ENCODE measurements around the gene ZBTB34. TPM values are rescaled to one million over a fixed set of nuclear protein-coding genes. Genes with fewer than 3 reads are reported as not detected.

ZBTB34 gene
- total RNA-seq, 2 experiments from 2014 or later = 4.6 to 4.7 TPM

GRCh38 chr9:126902210-126902609 is 41.8 kb downstream of the ZBTB34 start:
- peaks cover 3% of the 10 kb centered on the region for H3K36me3 Mint-ChIP-seq (ENCODE audit: low read depth)

GRCh38 chr9:126904586-126904985 is 44.1 kb downstream of the ZBTB34 start:
- peaks cover 8% of the 10 kb centered on the region for H3K9me3 Mint-ChIP-seq
- peaks cover 3% of the 10 kb centered on the region for H3K36me3 Mint-ChIP-seq (ENCODE audit: low read depth)
- H3K27ac Mint-ChIP-seq = no peak overlapping the region
- intact Hi-C loops (cut with micrococcal nuclease) = no loop called here
- DNase-seq (no peak), ATAC-seq (no peak)
- CTCF ChIA-PET = no interaction called here
- peaks cover 8% of the 10 kb centered on the region for H3K27me3 Mint-ChIP-seq
- POLR2A ChIA-PET = no interaction called here
- no peak overlapping the region for H3K4me3 Mint-ChIP-seq
- no peak for TF ChIP-seq CTCF (IDR thresholded peaks at IDR 0.05)
- no peaks in the 10 kb centered on the region for H3K4me1 Mint-ChIP-seq (ENCODE audit: low read depth)

More at GRCh38 chr9:126902210-126902609, 41.8 kb downstream of the ZBTB34 start:
- ChIA-PET POLR2A (no interaction called here), CTCF (interaction anchor here (1.0 to 1.2 kb wide), 2 partner anchors 120 to 470 kb away, joined by 3 read pairs; no protein-coding TSS in a partner anchor)
- TF ChIP-seq CTCF (IDR thresholded peaks at IDR 0.05) = no peak
- no peaks in the 10 kb centered on the region for H3K4me1 Mint-ChIP-seq (ENCODE audit: low read depth)
- H3K27ac Mint-ChIP-seq = no peak overlapping the region
- H3K27me3 Mint-ChIP-seq = peaks cover 6% of the 10 kb centered on the region
- H3K9me3 Mint-ChIP-seq = peaks cover 8% of the 10 kb centered on the region
- no peak for ATAC-seq
- DNase-seq = no peak
- intact Hi-C loops (cut with micrococcal nuclease) = no loop called here
- no peak overlapping the region for H3K4me3 Mint-ChIP-seq

- no peak for TF ChIP-seq CTCF (IDR thresholded peaks at IDR 0.05)
- no peak for DNase-seq
- Mint-ChIP-seq H3K27ac (no peak overlapping the region), H3K4me3 (no peak overlapping the region), H3K4me1 (ENCODE audit: low read depth) (no peaks in the 10 kb centered on the region), H3K27me3 (peaks cover 8% of the 10 kb centered on the region), H3K9me3 (peaks cover 6% of the 10 kb centered on the region), H3K36me3 (ENCODE audit: low read depth) (peaks cover under 1% of the 10 kb centered on the region)
- POLR2A ChIA-PET = no interaction called here
- CTCF ChIA-PET = no interaction called here
- intact Hi-C loops (cut with micrococcal nuclease) = no loop called here
- ATAC-seq = no peak
These were observed 45.7 kb downstream of the ZBTB34 start for GRCh38 chr9:126906091-126906490.

- no peak for DNase-seq
- no peak overlapping the region for H3K4me3 Mint-ChIP-seq
- POLR2A ChIA-PET = no interaction called here
- CTCF ChIA-PET = interaction anchor here (1.5 kb wide), 1 partner anchor 19 kb away, joined by 3 read pairs; no protein-coding TSS in a partner anchor
- no peaks in the 10 kb centered on the region for H3K9me3 Mint-ChIP-seq
- H3K4me1 Mint-ChIP-seq (ENCODE audit: low read depth) = no peaks in the 10 kb centered on the region
- intact Hi-C loops (cut with micrococcal nuclease) = no loop called here
- no peaks in the 10 kb centered on the region for H3K36me3 Mint-ChIP-seq (ENCODE audit: low read depth)
- TF ChIP-seq CTCF (IDR thresholded peaks at IDR 0.05) = no peak
- peaks cover 10% of the 10 kb centered on the region for H3K27me3 Mint-ChIP-seq
- no peak for ATAC-seq
- H3K27ac Mint-ChIP-seq = no peak overlapping the region
These were observed 46.6 kb downstream of the ZBTB34 start for GRCh38 chr9:126907058-126907457.

GRCh38 chr9:126914458-126915280 is 54.2 kb downstream of the ZBTB34 start, which contains the start of gene RALGPS1:
RALGPS1 (plus strand) TSS chr9:126914782; CDS start chr9:126962290, 47,508 bp downstream.
- POLR2A ChIA-PET = interaction anchor here (0.6 to 1.5 kb wide), 3 partner anchors 12 to 110 kb away, joined by 3 read pairs; partner anchors contain the start of gene ZBTB43
- intact Hi-C loops (cut with micrococcal nuclease) = no loop called here
- peak; percentile 92 for DNase-seq

More at GRCh38 chr9:126914458-126915280, 54.2 kb downstream of the ZBTB34 start, which contains the start of gene RALGPS1:
- Mint-ChIP-seq H3K36me3 (ENCODE audit: low read depth) (no peaks in the 10 kb centered on the region), H3K4me3 (peak within 1 kb of the TSS; percentile 64), H3K27ac (no peak within 1 kb of the TSS), H3K27me3 (peaks cover 3% of the 10 kb centered on the region), H3K4me1 (ENCODE audit: low read depth) (peaks cover 7% of the 10 kb centered on the region), H3K9me3 (no peaks in the 10 kb centered on the region)
- CTCF ChIA-PET = interaction anchor here (0.8 to 1.4 kb wide), 8 partner anchors 12 to 209 kb away, joined by 3 to 6 read pairs (median 3); no protein-coding TSS in a partner anchor
- peak; percentile 99 for ATAC-seq
- no peak for TF ChIP-seq CTCF (IDR thresholded peaks at IDR 0.05)
